ENCODE data around the gene ZFYVE16.
"Not testable (repeated sequence)": the region's sequence is repeated elsewhere in the genome, so short reads cannot be mapped to it uniquely, and the experiment has no call there.

ZFYVE16 gene

GRCh38 chr5:80468131-80468530 lies 60.3 kb downstream of the ZFYVE16 start:
- no peak for ATAC-seq

GRCh38 chr5:80470631-80471030 lies 62.8 kb downstream of the ZFYVE16 start:
- not testable (repeated sequence) for ATAC-seq

More at GRCh38 chr5:80468131-80468530, 60.3 kb downstream of the ZFYVE16 start:
- TF ChIP-seq ISL1 (CRISPR knock-in tag; IDR thresholded peaks at IDR 0.05) (no peak), BACH2 (CRISPR knock-in tag; IDR thresholded peaks at IDR 0.05; ENCODE audit: borderline replicate concordance) (no peak), PPARA (CRISPR knock-in tag; IDR thresholded peaks at IDR 0.05; ENCODE audit: borderline replicate concordance) (no peak), ESRRG (CRISPR knock-in tag; IDR thresholded peaks at IDR 0.05) (no peak), ZNF565 (CRISPR knock-in tag; conservative IDR thresholded peaks at IDR 0.05; ENCODE audit: low read depth) (no peak), SNAI2 (CRISPR knock-in tag; IDR thresholded peaks at IDR 0.05) (no peak), ZFP3 (CRISPR knock-in tag; IDR thresholded peaks at IDR 0.05) (no peak), ZNF8 (CRISPR knock-in tag; IDR thresholded peaks at IDR 0.05) (no peak), ARNTL (CRISPR knock-in tag; IDR thresholded peaks at IDR 0.05; ENCODE audit: borderline replicate concordance, low read depth) (no peak), PATZ1 (CRISPR knock-in tag; IDR thresholded peaks at IDR 0.05; ENCODE audit: borderline replicate concordance) (no peak)

- TF ChIP-seq ZNF70 (CRISPR knock-in tag; IDR thresholded peaks at IDR 0.05) (no peak), CSRNP3 (CRISPR knock-in tag; IDR thresholded peaks at IDR 0.05) (no peak), TOX (CRISPR knock-in tag; IDR thresholded peaks at IDR 0.05; ENCODE audit: borderline replicate concordance) (no peak), TSHZ2 (CRISPR knock-in tag; IDR thresholded peaks at IDR 0.05) (no peak), BACH2 (CRISPR knock-in tag; IDR thresholded peaks at IDR 0.05; ENCODE audit: borderline replicate concordance) (no peak), ZFP30 (CRISPR knock-in tag; IDR thresholded peaks at IDR 0.05) (no peak), ZNF8 (CRISPR knock-in tag; IDR thresholded peaks at IDR 0.05) (no peak), CSDC2 (CRISPR knock-in tag; IDR thresholded peaks at IDR 0.05) (no peak), ISL1 (CRISPR knock-in tag; IDR thresholded peaks at IDR 0.05) (no peak), ZC3H10 (CRISPR knock-in tag; IDR thresholded peaks at IDR 0.05) (no peak), PATZ1 (CRISPR knock-in tag; IDR thresholded peaks at IDR 0.05; ENCODE audit: borderline replicate concordance) (no peak), GLIS3 (CRISPR knock-in tag; IDR thresholded peaks at IDR 0.05) (no peak), RARB (CRISPR knock-in tag; IDR thresholded peaks at IDR 0.05) (no peak), POU6F1 (CRISPR knock-in tag; IDR thresholded peaks at IDR 0.05; ENCODE audit: borderline replicate concordance, low read depth) (no peak), ARNTL (CRISPR knock-in tag; IDR thresholded peaks at IDR 0.05; ENCODE audit: borderline replicate concordance, low read depth) (no peak), CREB5 (CRISPR knock-in tag; IDR thresholded peaks at IDR 0.05; ENCODE audit: low read depth) (no peak), ESRRG (CRISPR knock-in tag; IDR thresholded peaks at IDR 0.05) (no peak)
- ATAC-seq: no peak
These were observed 67.1 kb downstream of the ZFYVE16 start for GRCh38 chr5:80474929-80475328.
